Endothelial cell of umbilical vein (primary cell): ENCODE measurements around the gene SIGLEC8.

Experiments
- EZH2 ChIP-seq: IDR thresholded peaks from 2 replicates; pipeline ENCODE4 v1.6.1; 2012; ENCODE audit warnings: borderline replicate concordance, low read depth, mild to moderate bottlenecking, moderate library complexity, low read length, inconsistent platforms; ENCODE audit not compliant: severe bottlenecking
- POLR2A ChIP-seq: IDR thresholded peaks from 2 replicates; pipeline ENCODE4 v1.6.1; 2012; ENCODE audit warnings: low read depth, mild to moderate bottlenecking, control low read depth, low read length
- TF ChIP-seq, protein P1 (sequence below), 2 donors: IDR thresholded peaks; 1 replicate in 1 of 2; 2 replicates in 1 of 2; pipeline ENCODE4 v1.5.1; 2011; ENCODE audit warnings: low read length in 2 of 2, mild to moderate bottlenecking in 2 of 2, moderate library complexity in 2 of 2, control low read depth in 1 of 2, inconsistent platforms in 1 of 2, low read depth in 1 of 2; ENCODE audit not compliant: insufficient read depth in 1 of 2; ENCODE audit errors: extremely low read depth in 1 of 2

DNA sequence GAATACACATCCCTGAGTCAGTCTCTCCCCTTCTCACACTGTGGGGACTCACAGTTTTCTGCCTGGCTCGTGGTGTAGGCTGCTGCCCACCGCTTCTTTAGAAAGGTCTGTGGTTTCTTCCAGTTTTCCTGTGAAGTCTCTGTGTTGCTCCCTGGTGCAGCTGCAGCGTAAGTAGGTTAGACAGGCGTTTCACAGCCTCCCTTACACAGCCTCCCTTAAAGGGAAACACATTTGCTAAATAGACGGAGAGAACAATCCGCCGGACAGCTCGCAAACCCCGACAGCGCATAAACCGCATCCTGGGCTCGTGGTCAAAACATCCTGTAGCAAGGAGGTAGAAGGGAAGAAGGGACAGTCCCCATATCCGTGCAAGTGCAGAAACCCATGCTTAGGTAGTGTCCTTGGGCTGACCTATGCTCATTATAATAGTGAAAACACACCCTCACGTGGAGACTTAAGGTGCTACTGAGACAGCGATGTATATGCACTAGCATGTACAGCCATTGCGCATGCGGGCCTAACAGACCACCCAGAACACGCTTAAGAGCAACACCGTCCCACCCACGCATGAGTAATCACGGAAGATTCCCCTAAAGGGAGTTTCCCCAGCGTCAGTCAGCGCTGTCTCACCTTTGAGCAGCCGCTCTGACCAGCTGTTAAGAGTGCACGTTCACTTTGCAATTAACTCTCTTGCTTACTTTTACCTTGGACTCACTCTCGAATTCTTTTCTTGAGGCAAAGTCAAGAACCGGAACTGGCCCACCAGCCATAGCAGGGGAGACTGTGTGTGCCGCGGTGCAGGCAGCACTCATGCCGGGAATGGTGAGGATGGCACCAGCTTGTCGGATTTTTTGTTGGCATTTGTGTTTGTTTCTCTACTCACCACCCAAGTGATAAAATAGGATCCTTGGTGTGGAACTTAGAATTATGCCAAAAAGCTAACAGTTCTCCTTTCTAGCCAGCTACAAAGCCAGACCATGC, 16.6 kb downstream of the SIGLEC8 start:
- TF ChIP-seq EZH2, result no peak
- TF ChIP-seq POLR2A, result no peak
- TF ChIP-seq, protein P1, sequence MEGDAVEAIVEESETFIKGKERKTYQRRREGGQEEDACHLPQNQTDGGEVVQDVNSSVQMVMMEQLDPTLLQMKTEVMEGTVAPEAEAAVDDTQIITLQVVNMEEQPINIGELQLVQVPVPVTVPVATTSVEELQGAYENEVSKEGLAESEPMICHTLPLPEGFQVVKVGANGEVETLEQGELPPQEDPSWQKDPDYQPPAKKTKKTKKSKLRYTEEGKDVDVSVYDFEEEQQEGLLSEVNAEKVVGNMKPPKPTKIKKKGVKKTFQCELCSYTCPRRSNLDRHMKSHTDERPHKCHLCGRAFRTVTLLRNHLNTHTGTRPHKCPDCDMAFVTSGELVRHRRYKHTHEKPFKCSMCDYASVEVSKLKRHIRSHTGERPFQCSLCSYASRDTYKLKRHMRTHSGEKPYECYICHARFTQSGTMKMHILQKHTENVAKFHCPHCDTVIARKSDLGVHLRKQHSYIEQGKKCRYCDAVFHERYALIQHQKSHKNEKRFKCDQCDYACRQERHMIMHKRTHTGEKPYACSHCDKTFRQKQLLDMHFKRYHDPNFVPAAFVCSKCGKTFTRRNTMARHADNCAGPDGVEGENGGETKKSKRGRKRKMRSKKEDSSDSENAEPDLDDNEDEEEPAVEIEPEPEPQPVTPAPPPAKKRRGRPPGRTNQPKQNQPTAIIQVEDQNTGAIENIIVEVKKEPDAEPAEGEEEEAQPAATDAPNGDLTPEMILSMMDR (IDR thresholded peaks at IDR 0.05; ENCODE audit: extremely low read depth in 1 of 2, insufficient read depth in 1 of 2, low read depth in 1 of 2, low read length in 2 of 2), result no peak
